ENCODE results near the gene ERCC1.

Gene ERCC1

DNA sequence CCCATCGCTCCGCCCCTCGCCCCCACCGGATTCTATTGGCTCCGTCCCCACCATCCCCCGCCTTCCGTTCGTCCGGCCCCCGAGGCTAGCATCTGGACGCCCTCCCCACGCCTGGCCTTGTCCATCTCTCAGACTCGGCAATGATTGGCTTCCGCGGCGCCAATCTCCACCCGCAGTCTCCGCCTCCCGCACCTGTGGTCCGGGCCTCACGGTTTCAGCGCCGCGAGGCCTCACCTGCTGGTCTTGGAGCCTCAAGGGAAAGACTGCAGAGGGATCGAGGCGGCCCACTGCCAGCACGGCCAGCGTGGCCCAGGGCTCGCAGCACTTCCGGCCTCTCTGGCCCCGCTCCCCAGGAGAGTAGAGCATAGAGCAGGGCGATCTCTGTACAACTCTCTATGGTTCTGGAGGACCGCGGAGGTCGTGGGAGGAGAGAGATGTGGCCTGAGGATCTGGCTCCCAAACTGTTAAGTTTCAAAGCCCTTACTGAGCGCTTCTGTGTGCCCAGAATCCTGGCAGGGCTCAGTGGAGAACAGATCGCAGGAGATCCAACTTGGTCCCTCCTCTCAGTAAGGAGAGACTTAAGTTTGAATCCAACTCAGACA, at the start of gene ERCC1:
Gene ERCC1 (minus strand): TSS at position 329 of the 602 bp plus-strand sequence. CDS start 543 bp downstream, outside the sequence.
- DNase-seq: peak; percentile 91

DNA sequence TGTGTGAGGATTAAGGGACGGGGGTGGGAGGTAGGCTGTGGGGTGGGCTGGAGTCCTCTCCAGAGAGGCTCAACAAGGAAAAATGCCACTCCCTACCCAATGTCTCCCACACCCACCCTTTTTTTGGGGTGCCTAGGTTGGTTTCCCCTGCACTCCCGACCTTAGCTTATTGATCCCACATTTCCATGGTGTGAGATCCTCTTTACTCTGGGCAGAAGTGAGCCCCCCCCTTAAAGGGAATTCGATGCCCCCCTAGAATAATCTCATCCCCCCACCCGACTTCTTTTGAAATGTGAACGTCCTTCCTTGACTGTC, 49.6 kb upstream of the ERCC1 start:
- DNase-seq: no peak

DNA sequence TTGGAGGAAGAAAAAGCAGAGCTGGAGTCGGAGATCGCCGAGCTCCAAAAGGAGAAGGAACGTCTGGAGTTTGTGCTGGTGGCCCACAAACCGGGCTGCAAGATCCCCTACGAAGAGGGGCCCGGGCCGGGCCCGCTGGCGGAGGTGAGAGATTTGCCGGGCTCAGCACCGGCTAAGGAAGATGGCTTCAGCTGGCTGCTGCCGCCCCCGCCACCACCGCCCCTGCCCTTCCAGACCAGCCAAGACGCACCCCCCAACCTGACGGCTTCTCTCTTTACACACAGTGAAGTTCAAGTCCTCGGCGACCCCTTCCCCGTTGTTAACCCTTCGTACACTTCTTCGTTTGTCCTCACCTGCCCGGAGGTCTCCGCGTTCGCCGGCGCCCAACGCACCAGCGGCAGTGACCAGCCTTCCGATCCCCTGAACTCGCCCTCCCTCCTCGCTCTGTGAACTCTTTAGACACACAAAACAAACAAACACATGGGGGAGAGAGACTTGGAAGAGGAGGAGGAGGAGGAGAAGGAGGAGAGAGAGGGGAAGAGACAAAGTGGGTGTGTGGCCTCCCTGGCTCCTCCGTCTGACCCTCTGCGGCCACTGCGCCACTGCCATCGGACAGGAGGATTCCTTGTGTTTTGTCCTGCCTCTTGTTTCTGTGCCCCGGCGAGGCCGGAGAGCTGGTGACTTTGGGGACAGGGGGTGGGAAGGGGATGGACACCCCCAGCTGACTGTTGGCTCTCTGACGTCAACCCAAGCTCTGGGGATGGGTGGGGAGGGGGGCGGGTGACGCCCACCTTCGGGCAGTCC, 49.0 kb upstream of the ERCC1 start:
- DNase-seq: no peak

DNA sequence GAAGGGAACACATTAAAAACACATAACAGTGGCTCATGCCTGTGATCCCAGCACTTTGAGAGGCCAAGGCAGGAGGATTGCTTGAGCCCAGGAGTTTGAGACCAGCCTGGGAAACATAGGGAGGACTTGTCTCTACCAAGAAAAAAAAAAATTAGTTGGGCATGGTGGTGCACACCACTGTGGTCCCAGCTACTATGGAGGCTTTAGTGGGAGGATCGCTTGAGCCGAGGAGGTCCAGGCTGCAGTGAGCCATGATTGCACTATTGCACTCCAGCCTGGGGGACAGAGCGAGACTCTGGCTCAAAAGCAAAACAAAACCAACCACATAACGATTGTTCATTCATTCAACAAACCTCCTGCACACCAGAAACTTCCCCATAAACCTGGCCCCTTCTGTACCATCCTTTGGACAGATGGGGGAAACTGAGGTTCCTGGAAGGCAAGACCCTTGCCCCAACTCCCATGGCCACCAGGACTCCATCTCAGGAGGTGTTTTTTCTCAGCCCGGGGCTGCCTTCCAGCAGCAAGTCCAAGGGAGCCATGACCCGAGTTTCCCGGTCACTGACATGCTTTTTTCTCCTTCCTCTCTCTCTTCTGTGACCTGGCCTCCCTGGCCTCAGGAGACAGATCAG, 48.3 kb upstream of the ERCC1 start:
- no peak for DNase-seq

DNA sequence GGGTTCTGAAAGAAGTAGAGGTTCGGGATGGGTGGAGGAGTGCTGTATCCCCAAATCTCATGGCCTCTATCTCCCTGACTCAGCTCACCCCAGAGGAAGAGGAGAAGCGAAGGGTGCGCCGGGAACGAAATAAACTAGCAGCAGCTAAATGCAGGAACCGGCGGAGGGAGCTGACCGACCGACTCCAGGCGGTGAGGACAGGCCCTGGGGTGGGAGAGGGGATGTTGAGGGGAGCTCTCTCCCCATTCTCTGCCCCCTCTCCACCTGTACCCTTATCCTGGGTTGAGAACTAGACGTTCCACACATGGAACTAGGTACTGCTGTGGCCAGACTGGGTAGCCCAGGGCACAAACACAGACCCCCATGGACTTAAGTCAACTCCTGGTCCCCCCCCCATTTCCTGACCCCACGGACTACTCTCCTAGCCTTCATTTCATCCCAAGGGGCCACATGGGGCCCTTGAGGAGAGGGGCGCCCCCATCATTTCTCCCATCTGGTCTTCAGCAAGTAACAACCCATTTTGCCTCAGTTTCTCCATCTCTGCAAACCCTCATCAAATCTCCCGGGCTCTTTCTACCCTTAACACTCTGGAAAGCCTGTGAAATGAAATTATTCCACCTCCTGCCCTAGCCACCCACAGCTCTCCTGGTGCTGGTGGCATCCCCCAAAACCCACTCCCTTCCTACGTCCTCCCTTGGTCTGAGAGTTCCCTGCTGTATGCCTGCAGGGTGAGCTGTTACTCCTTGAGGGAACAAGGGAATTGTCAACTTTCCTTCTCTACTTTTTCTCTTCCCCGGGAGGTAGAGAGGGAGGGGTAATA, 47.6 kb upstream of the ERCC1 start:
- no peak for DNase-seq

DNA sequence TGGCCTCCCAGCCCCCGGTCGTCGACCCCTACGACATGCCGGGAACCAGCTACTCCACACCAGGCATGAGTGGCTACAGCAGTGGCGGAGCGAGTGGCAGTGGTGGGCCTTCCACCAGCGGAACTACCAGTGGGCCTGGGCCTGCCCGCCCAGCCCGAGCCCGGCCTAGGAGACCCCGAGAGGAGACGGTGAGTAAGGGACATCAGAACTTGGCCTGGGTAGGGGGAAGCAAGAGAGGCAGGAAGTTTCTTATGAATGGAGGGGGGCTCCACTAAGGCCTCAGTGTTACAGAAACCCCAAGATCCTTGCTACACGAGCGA, 47.0 kb upstream of the ERCC1 start:
- DNase-seq: no peak

DNA sequence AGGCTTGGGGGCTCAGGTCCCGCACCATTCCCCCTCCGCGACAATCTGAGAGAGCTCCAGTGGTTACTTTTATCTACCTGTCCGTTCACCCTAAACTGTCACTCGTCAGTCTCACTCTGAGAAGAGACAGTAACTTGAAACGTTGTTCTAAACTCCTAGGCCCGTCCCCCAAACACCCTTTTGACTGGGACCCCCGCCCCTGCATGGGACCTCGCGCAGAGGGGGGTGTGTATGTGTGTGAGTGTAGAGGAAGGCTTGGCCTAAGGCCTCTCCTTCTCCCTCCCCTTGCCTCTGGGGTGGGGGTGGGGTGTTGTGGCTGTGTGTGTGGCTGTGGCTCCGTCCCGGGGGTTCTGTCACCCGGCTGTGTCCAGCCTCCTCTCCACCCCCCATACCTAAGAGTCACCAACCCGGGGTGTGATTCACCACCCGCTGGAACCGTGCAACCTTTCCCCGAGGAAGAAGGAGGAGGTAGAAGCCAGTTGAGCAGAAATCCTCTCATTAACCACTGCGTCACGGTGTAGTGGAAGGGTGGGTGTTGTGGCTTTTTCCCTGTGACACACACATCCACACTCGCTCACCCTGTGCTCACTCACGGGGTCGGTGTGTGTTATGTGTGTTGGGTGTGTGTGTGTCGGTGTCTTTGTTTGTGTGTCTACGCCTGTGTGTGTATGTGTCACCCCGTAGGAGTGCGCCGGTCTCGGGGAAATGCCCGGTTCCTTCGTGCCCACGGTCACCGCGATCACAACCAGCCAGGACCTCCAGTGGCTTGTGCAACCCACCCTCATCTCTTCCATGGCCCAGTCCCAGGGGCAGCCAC, 46.4 kb upstream of the ERCC1 start:
- DNase-seq: peak; percentile 84

DNA sequence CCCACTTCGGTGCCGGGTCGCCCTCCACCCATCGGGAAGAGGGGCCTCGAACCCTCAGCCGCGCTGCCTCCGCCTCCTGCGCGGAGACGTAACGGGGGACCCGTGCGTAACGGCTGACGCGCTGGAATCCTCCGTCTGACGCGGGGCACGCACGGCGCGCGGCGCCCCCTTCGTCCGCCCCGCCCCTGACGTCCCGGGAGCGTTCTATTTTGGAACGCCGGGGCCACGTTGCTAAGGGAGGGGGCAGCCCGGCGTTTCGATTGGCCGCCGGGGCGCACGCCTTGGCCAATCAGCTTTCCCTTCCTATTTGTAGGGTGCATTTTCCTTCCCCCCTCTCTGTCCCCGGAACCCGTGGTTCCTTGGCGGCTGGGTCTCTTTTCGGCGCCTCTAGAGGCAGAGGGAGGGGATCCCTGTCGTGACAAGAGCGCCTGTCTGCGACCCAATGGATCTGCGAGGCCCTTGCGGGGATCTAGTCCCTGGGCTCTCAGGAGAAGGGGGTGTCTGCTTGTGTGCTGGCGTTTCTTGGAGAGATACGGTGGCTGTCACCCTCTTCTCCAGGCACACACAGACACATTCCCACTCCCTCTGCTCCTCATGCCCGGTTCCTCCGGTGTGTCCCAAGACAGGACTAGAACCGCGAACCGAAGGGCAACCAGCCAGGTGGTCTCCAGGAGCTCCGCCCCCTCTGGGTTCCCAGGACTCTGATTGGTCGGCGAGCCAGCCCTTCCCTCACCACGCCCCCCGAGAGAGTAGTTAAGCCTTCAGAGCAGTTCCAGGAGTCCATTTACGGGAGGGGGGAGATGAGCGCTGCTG, 45.6 kb upstream of the ERCC1 start:
- DNase-seq: peak; percentile 84

DNA sequence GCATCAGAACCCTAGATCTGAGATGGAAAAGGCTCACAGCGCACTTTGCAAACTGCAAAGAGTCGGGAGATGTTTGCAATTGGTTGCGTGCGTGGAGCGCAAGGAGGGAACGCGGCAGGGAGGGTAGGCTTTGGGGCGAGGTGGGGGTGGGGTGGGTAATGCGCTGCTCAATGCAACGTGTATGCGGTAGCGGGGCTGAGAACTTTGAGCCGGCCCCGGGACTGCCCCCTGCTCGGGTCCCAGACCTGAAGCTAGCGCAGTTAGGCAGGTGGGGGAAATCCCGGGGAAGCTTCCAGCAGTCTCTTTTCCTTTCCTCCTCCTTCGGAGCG, 45.0 kb upstream of the ERCC1 start:
- no peak for DNase-seq

DNA sequence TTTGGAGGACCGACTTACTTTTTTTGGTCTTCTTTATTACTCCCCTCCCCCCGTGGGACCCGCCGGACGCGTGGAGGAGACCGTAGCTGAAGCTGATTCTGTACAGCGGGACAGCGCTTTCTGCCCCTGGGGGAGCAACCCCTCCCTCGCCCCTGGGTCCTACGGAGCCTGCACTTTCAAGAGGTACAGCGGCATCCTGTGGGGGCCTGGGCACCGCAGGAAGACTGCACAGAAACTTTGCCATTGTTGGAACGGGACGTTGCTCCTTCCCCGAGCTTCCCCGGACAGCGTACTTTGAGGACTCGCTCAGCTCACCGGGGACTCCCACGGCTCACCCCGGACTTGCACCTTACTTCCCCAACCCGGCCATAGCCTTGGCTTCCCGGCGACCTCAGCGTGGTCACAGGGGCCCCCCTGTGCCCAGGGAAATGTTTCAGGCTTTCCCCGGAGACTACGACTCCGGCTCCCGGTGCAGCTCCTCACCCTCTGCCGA, 44.5 kb upstream of the ERCC1 start:
- DNase-seq: no peak

DNA sequence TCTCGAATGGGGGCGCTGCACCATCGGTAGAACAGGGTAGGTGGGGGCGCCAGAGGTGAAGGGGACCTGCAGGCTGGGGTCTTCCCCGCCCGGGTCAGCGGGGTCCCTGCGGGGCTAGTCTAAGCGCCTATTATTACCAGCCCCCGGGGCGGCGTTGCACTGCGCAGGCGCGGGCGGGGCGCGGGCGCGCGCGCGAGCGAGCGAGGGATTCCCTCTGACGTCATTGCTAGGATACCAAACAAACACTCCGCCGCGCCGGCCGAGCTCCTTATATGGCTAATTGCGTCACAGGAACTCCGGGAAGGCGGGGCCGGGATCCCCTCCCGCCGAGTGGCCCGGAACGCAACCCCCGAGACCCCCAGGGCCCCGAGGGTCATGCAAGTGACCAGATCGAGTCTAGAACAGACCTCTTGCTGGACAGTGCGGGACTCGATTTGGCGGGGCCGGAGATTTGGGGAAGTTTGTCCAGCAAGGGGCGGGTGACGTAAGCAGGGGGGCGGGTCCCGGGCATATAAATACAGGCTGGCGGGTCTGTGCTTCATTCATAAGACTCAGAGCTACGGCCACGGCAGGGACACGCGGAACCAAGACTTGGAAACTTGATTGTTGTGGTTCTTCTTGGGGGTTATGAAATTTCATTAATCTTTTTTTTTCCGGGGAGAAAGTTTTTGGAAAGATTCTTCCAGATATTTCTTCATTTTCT, 43.9 kb upstream of the ERCC1 start, which contains the start of gene FOSB:
Gene FOSB (plus strand): TSS at position 541 of the 703 bp plus-strand sequence. CDS start 591 bp downstream, outside the sequence.
- DNase-seq: peak; percentile 88

DNA sequence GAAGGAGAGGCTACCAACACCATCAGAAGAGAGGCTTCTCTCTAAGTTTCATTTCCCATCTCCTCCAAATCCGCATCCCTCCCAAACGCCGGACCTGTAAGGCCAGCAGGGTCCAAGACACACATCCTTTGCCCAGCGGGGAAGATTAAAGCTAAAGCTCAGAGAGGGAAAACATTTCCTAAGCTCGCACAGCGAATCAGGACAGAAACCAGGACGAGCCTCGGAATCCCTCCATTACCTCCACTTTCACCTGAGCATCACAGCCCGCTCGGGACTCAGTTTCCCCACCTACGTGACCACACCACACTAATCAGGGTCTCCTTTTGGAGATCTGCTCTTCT, 43.4 kb upstream of the ERCC1 start:
- DNase-seq: no peak

DNA sequence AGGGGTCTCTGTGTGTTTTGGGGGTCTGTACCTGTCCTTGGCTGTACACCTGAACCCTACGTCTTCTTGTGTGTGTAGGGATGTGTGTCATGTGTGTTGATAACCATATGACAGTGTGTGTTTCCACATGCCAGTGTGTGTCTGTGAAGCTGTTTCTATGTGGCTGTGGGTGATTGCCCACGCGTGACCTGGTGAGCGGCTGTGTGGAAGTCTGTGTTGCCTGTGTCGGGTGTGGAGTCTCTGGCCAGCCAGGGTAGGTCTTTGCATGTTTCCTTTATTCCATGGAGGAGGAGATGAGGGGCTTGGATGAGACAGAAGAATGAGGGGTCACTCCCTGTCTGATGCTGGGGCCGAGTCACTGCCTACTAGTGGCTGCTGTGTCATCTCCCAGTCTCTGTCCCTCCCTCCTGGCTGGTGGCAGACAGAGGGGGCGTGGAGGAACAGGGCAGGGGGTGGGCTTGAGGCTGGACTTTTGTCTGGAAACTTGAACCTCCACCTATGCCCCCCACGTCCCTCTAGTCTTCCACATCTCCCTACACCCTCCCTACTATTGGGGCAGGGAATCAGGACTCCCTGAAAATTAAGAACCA, 41.2 kb upstream of the ERCC1 start:
- DNase-seq: no peak

DNA sequence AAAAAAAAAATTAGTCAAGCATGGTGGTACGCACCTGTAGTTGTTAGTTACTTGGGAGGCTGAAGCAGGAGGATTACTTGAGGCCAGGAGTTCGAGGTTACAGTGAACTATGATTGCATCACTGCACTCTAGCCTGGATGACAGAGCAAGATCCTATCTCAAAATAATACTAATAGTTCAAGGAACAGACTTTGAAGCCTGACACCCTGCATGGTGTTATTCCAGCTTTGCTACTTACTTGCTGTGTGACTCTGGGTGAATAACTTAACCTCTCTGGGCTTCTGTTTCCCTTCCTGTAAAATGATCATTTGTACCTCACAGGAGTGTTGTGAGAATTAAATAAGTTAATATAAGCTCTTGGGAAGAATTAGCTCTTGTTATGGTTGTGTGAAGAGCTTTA, 40.6 kb upstream of the ERCC1 start:
- no peak for DNase-seq

DNA sequence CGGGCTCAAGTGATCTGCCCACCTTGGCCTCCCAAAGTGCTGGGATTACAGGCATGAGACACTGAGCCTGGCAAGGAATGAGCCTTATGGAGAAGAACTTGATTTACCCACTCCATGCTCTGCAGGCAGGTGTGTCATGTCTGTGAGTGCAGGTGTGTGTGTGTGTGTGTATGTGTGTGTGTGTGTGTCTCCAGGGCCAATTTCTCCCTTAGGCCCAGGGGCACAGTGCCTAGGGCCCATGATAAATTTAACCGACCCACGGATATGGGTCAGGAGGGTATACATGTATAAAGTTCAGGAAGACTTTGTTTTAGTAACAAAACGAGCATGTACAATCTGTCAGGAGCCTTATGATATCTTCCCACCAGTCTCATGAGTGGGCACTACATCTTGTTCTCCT, 39.5 kb upstream of the ERCC1 start:
- no peak for DNase-seq

DNA sequence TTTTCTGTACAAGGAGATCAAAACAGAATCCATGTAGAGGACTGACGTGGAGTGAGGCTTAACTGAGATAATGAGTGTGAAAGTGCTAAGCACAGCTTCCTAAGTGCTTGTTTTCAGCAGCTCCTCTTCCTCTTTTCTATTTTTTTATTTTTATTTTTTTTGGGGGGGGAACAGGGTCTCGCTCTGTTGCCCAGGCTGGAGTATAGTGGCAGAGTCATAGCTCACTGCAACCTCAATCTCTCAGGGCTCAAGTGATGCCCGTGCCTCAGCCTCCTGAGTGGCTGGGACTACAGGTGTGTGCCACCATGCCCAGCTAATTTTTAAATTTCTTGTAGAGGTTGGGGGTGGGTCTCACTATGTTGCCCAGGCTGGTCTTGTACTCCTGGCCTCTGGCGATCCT, 38.5 kb upstream of the ERCC1 start:
- no peak for DNase-seq

DNA sequence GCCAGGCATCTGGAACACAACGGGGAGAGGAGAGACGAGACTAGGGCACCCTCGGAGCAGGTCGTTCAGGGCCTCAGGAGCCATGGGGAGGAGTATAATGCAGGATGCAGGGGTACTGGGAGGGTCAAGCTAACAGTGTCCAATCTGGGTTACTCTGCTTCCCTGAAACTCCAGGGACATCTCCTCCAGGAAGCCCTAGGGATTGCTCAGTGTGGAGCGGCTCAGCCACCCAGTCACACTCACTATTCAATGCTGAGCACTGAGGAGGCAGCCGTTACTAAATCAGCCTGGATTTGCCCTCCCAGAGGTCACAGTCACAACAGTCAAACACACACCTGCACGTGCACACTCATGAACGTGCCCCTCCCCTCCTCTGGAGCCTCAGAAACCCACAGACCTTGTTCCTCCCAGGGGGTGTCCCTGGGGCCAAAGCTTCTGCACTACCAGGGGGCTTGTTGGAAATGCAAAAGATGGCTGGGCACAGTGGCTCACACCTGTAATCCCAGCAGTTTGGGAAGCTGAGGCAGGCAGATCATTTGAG, 37.2 kb upstream of the ERCC1 start:
- DNase-seq: no peak

DNA sequence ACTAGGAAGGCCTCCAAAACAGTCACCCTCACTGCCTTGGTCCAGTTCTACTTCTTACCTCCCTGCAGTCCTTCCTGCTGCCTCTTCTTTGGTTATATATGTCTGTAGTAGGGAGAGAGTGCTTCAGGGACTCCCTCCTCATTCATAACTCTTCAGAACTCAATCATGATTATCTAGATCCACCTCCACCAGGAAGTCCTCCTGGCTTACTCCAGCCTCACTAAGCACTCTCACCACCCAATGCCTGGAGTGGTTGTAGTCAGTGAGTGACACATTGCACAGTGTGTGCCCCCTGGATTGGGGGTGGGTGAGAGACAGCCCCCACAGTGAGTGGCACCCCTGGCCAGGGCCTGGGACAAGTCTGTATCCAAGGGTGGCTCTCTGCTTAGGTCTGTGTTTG, 34.1 kb upstream of the ERCC1 start:
- DNase-seq: no peak

DNA sequence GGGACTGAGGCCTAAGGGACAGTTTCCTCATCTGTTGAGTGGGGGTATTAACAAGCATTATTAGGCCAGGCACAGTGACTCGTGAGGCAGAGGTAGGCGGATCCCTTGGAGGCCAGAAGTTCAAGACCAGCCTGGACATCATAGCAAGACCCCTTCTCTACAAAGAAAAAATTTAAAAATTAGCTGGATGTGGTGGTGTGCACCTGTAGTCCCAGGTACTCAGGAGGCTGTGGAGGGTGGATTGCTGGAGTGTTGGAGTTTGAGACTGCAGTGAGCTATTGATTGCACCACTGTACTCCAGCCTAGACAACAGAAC, 32.7 kb upstream of the ERCC1 start:
- no peak for DNase-seq

DNA sequence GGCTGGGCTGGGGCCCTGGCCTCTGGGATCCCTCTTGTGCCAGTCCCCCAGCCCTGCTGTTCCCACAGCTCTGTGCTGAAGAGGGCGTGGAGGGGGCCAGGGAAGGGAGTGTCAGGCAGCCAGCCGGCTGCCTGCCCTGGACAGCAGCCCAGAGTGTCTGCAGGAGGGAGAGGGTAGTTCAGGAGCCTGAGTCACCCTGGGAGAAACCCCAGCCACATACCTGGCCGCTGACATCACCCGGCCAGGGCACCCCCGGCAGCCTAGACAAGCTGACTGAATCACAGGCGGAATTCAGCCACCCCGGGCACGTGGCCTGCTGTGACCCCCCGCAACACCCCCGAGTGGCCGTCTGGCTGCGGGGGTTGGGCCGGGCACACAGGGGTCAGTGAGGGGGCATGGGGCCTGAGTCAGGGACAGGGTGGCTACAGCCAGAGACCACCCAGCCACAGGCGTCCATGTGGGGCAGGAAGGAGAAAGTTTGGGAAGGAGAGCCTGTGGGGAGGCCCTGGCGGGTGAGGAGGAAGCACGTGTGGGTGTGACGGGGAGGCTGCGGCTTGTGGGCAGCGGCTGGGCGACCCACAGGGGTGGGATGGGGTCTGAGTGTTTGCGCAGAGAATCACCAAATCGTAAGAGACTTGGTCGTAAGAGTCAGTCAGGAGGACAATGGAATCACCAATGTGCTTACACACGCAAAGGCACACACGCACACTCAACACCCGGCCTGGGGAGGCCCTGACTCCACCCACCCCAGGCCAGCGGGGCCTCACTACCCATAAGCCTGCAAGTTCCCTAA, 32.2 kb upstream of the ERCC1 start:
- DNase-seq: peak; percentile 95

Measured in kidney glomerular epithelial cell (primary cell).